CD14-positive monocyte (primary cell): Measurements from ENCODE around the gene TMX4. TPM values are rescaled to one million over a fixed set of nuclear protein-coding genes. Genes with fewer than 3 reads are reported as not detected.

ENCODE experiments used
- DNase-seq, 3 donors: peaks; one replicate each; pipeline ENCODE4 v3.0.0-alpha.2; 2011 to 2022
- H2AFZ ChIP-seq: 2 replicates; pipeline ENCODE4 v1.6.0; 2012; ENCODE audit warnings: mild to moderate bottlenecking, low read depth, low read length, inconsistent platforms; ENCODE audit not compliant: insufficient read depth, poor library complexity, severe bottlenecking
- H3K27ac ChIP-seq, 2 donors: 1 replicate in 1 of 2; 2 replicates in 1 of 2; pipeline ENCODE4 v1.5.1; 2012 to 2013; ENCODE audit warnings: low read length in 2 of 2, control low read depth in 1 of 2, inconsistent platforms in 1 of 2, low read depth in 1 of 2, mild to moderate bottlenecking in 1 of 2
- H3K27me3 ChIP-seq, 2 donors: one replicate each; pipeline versions ENCODE4 v1.6.0 to v1.6.1; 2011 to 2013; ENCODE audit warnings: low read length in 2 of 2; ENCODE audit not compliant: control insufficient read depth in 2 of 2, insufficient read depth in 2 of 2
- H3K36me3 ChIP-seq, 2 donors: replicated peaks in 1 of 2; 1 replicate in 1 of 2; 2 replicates in 1 of 2; pipeline versions ENCODE4 v1.5.1 to v1.6.1; 2012 to 2013; ENCODE audit warnings: low read length in 2 of 2, control low read depth in 1 of 2, inconsistent platforms in 1 of 2, mild to moderate bottlenecking in 1 of 2; ENCODE audit not compliant: insufficient read depth in 2 of 2, control insufficient read depth in 1 of 2
- H3K4me1 ChIP-seq, 2 donors: 1 replicate in 1 of 2; 2 replicates in 1 of 2; pipeline versions ENCODE4 v1.5.1 to v1.6.1; 2012 to 2013; ENCODE audit warnings: low read length in 2 of 2, control low read depth in 1 of 2, inconsistent platforms in 1 of 2, mild to moderate bottlenecking in 1 of 2, moderate library complexity in 1 of 2; ENCODE audit not compliant: insufficient read depth in 2 of 2, control insufficient read depth in 1 of 2
- H3K4me2 ChIP-seq: replicated peaks from 2 replicates; pipeline ENCODE3; 2012; ENCODE audit warnings: low read length, moderate library complexity, mild to moderate bottlenecking; ENCODE audit not compliant: poor library complexity, severe bottlenecking; ENCODE audit errors: extremely low read depth
- H3K4me3 ChIP-seq, 3 experiments: fragments of 200-600 bp in 1 of 3; sonication (generic) in 1 of 3; replicated peaks in 1 of 3; 1 replicate in 2 of 3; 2 replicates in 1 of 3; pipeline ENCODE4 v1.5.1; 2011 to 2013; ENCODE audit warnings: low read length in 3 of 3, mild to moderate bottlenecking in 3 of 3, control low read depth in 2 of 3, low read depth in 2 of 3, inconsistent platforms in 1 of 3, moderate library complexity in 1 of 3
- H3K79me2 ChIP-seq: 2 replicates; pipeline ENCODE4 v1.6.0; 2012; ENCODE audit warnings: mild to moderate bottlenecking, control low read depth, inconsistent platforms, low read length, moderate library complexity; ENCODE audit not compliant: insufficient read depth
- H3K9ac ChIP-seq: 2 replicates; pipeline ENCODE4 v1.6.0; 2017; ENCODE audit warnings: low read length, mild to moderate bottlenecking; ENCODE audit not compliant: insufficient read depth, poor library complexity, severe bottlenecking
- H3K9me3 ChIP-seq, 2 donors: replicated peaks in 1 of 2; 1 replicate in 1 of 2; 2 replicates in 1 of 2; pipeline versions ENCODE4 v1.5.1 to v1.6.1; 2012 to 2013; ENCODE audit warnings: low read length in 2 of 2, control low read depth in 1 of 2; ENCODE audit not compliant: control insufficient read depth in 1 of 2, insufficient read depth in 1 of 2
- H4K20me1 ChIP-seq: 2 replicates; pipeline ENCODE4 v1.6.0; 2012; ENCODE audit warnings: mild to moderate bottlenecking, low read length, control low read depth, moderate library complexity; ENCODE audit not compliant: insufficient read depth
- H3K27ac Mint-ChIP-seq, 7 donors: one replicate each; pipeline ENCODE4 v1.8.0; 2020; ENCODE audit warnings: mild to moderate bottlenecking in 7 of 7, mixed read lengths in 7 of 7, moderate library complexity in 6 of 7, inconsistent platforms in 2 of 7
- H3K27me3 Mint-ChIP-seq, 3 donors: one replicate each; pipeline ENCODE4 v1.8.0; 2021 to 2022; ENCODE audit warnings: low read depth in 3 of 3, mild to moderate bottlenecking in 3 of 3, mixed read lengths in 3 of 3, moderate library complexity in 3 of 3, inconsistent platforms in 1 of 3
- H3K36me3 Mint-ChIP-seq, 2 donors: one replicate each; pipeline ENCODE4 v1.8.0; 2020; ENCODE audit warnings: mixed read lengths in 2 of 2, inconsistent platforms in 1 of 2, mild to moderate bottlenecking in 1 of 2
- H3K4me1 Mint-ChIP-seq: one replicate; pipeline ENCODE4 v1.8.0; 2020; ENCODE audit warnings: mild to moderate bottlenecking, mixed read lengths
- H3K4me3 Mint-ChIP-seq, 2 donors: one replicate each; pipeline ENCODE4 v1.8.0; 2020; ENCODE audit warnings: mild to moderate bottlenecking in 2 of 2, mixed read lengths in 2 of 2, moderate library complexity in 1 of 2
- H3K9me3 Mint-ChIP-seq, 7 donors: one replicate each; pipeline ENCODE4 v1.8.0; 2020 to 2022; ENCODE audit warnings: mixed read lengths in 7 of 7, mild to moderate bottlenecking in 6 of 7, moderate library complexity in 6 of 7, inconsistent platforms in 2 of 7
- CTCF ChIP-seq: fragments of 200-600 bp; IDR thresholded peaks from one replicate; pipeline ENCODE4 v1.8.0; 2022; ENCODE audit warnings: antibody characterized with exemption, mild to moderate bottlenecking
- WGBS: methylation state at CpG from one replicate; pipeline ENCODE4 v1.1.5; 2013; ENCODE audit warnings: missing lambda C conversion rate; ENCODE audit not compliant: insufficient coverage; 5-methylcytosine and 5-hydroxymethylcytosine counted together
- intact Hi-C, 2 donors: fragments of 100-400 bp; cut with micrococcal nuclease; formaldehyde crosslinking; loops; one replicate each; pipeline versions ENCODE4 v1.15.0 to v1.15.1; 2023
- polyA plus RNA-seq, 3 donors: library from polyadenylated mRNA; depleted of rRNA in 1 of 3; unstranded in 2 of 3; stranded (reverse) in 1 of 3; fragments of 300-500 nt in 2 of 3; fragments of >200 nt in 1 of 3; fragmentation: Illumina TruSeq in 2 of 3; gene quantifications; 1 replicate in 2 of 3; 2 replicates in 1 of 3; pipeline ENCODE4 v1.2.3, GENCODE V29; 2012 to 2021

Gene TMX4
- polyA plus RNA-seq, 3 donors, result 12.1 to 67.9 (median 55.2) TPM

- no peak for DNase-seq
- H3K27me3 Mint-ChIP-seq, result peaks cover 0 to 13% (median 7%) of the 10 kb centered on the region in 3 donors
- H3K9me3 Mint-ChIP-seq, result peaks cover 0 to 3% (median 1%) of the 10 kb centered on the region in 7 donors
- H3K4me1 Mint-ChIP-seq, result no peaks in the 10 kb centered on the region
- Histone ChIP-seq H3K36me3 (peaks cover 0 to 2% of the 10 kb centered on the region in 2 donors), H3K4me1 (no peaks in the 10 kb centered on the region), H2AFZ (no peak overlapping the region), H3K9me3 (no peaks in the 10 kb centered on the region), H3K4me2 (no peak overlapping the region), H3K4me3 (no peak overlapping the region), H4K20me1 (no peaks in the 10 kb centered on the region), H3K79me2 (no peaks in the 10 kb centered on the region), H3K27me3 (peaks cover 0 to 2% of the 10 kb centered on the region in 2 donors), H3K27ac (no peak overlapping the region), H3K9ac (no peak overlapping the region)
- TF ChIP-seq CTCF, result no peak
- 92% methylated on average over 2 of the region's 2 CpGs for WGBS
- H3K4me3 Mint-ChIP-seq, result no peak overlapping the region
- no peak overlapping the region for H3K27ac Mint-ChIP-seq
- peaks cover under 1% of the 10 kb centered on the region in 2 donors for H3K36me3 Mint-ChIP-seq
- intact Hi-C loops, result no loop called here
Measured at GRCh38 chr20:7971536-7972280, 47.9 kb downstream of the TMX4 start.

GRCh38 chr20:7967199-7967844, 52.2 kb downstream of the TMX4 start:
- Mint-ChIP-seq H3K4me3 (no peak overlapping the region), H3K27ac (no peak overlapping the region), H3K4me1 (no peaks in the 10 kb centered on the region), H3K9me3 (no peaks in the 10 kb centered on the region), H3K27me3 (peaks cover 0 to 6% (median 3%) of the 10 kb centered on the region in 3 donors), H3K36me3 (no peaks in the 10 kb centered on the region)
- no peaks in the 10 kb centered on the region for H3K79me2 ChIP-seq
- H3K9me3 ChIP-seq, result no peaks in the 10 kb centered on the region
- H2AFZ ChIP-seq, result no peak overlapping the region
- TF ChIP-seq CTCF, result no peak
- no peak overlapping the region for H3K4me2 ChIP-seq
- no peak overlapping the region for H3K27ac ChIP-seq
- H3K27me3 ChIP-seq, result peaks cover 0 to 2% of the 10 kb centered on the region in 2 donors
- no peaks in the 10 kb centered on the region for H4K20me1 ChIP-seq
- DNase-seq, result no peak
- WGBS, result 81% methylated on average over 2 of the region's 4 CpGs
- H3K36me3 ChIP-seq, result no peaks in the 10 kb centered on the region
- intact Hi-C loops, result no loop called here
- no peak overlapping the region for H3K4me3 ChIP-seq
- H3K4me1 ChIP-seq, result no peaks in the 10 kb centered on the region
- H3K9ac ChIP-seq, result no peak overlapping the region
